DOHH2 (cell line): Measurements from ENCODE around the gene DYNC1LI1.

ENCODE experiments used
- CTCF ChIP-seq: fragments of 200-600 bp; sonication (generic); IDR thresholded peaks from one replicate; pipeline ENCODE4 v1.5.1; 2014; ENCODE audit warnings: antibody characterized with exemption, mild to moderate bottlenecking, low read depth, low read length; ENCODE audit not compliant: poor library complexity, severe bottlenecking
- EZH2phosphoT487 ChIP-seq: fragments of 200-600 bp; sonication (generic); IDR thresholded peaks from 2 replicates; pipeline ENCODE4 v1.6.1; 2017; ENCODE audit warnings: borderline replicate concordance, mild to moderate bottlenecking, antibody characterized with exemption, low read length, moderate library complexity, mixed read lengths

DNA sequence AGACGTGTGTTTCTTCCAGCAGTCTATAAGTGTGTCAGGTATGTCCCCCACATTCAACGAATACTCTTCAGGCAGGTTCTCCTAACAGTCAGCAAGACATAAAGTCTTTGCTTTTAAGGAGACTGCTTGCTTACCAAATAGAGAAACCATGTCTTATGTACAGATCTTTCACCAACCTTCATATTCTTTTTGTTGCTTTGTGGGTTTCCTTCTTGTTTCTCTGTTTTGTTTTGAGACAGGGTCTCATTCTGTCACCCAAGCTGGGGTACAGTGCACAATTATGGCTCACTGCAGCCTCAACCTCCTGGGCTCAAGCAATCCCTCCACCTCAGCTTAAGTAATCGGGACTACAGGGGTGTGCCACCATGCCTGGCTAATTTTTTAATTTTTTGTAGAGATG lies 14.3 kb downstream of the DYNC1LI1 start:
- TF ChIP-seq CTCF = no peak
- no peak for TF ChIP-seq EZH2phosphoT487
